Measurements from ENCODE around the gene SLC25A18.

- TF ChIP-seq CTCF (IDR thresholded peaks at IDR 0.05) (no peak), POLR2AphosphoS5 (IDR thresholded peaks at IDR 0.05; ENCODE audit: low read depth, low read length) (no peak), REST (IDR thresholded peaks at IDR 0.05; ENCODE audit: insufficient read depth in 1 of 2, low read depth in 2 of 2, low read length in 1 of 2) (no peak)
These were observed 39.4 kb upstream of the SLC25A18 start for GRCh38 chr22:17523925-17524324.

Data from Panc1 (cell line).